Mesendoderm (in vitro differentiated cells): ENCODE results near the gene CREB5.

ENCODE experiments used
- DNase-seq: peaks from one replicate; pipeline ENCODE4 v3.0.0; 2013
- H2AK5ac ChIP-seq: 2 replicates; pipeline ENCODE4 v1.6.1; 2013; ENCODE audit warnings: low read length, inconsistent platforms
- H2BK120ac ChIP-seq: 2 replicates; pipeline ENCODE4 v1.6.1; 2013; ENCODE audit warnings: low read depth, mild to moderate bottlenecking, low read length, moderate library complexity, mixed read lengths
- H2BK15ac ChIP-seq: replicated peaks from 2 replicates; pipeline ENCODE4 v1.6.1; 2013; ENCODE audit warnings: low read depth, mild to moderate bottlenecking, moderate library complexity
- H2BK5ac ChIP-seq: 2 replicates; pipeline ENCODE4 v1.6.1; 2013; ENCODE audit warnings: low read length, inconsistent platforms
- H3K18ac ChIP-seq: 2 replicates; pipeline ENCODE4 v1.6.1; 2013; ENCODE audit warnings: mild to moderate bottlenecking, low read length, mixed read lengths
- H3K23ac ChIP-seq: one replicate; pipeline ENCODE4 v1.6.1; 2013; ENCODE audit warnings: low read length
- H3K27ac ChIP-seq: 2 replicates; pipeline ENCODE4 v1.5.1; 2013; ENCODE audit warnings: low read depth, mild to moderate bottlenecking, inconsistent platforms, low read length, moderate library complexity
- H3K27me3 ChIP-seq: 2 replicates; pipeline ENCODE4 v1.6.1; 2013; ENCODE audit warnings: low read length, control low read depth, mild to moderate bottlenecking, inconsistent platforms; ENCODE audit not compliant: insufficient read depth, poor library complexity
- H3K36me3 ChIP-seq: 2 replicates; pipeline ENCODE4 v1.6.1; 2013; ENCODE audit warnings: low read length, inconsistent platforms; ENCODE audit not compliant: control insufficient read depth, insufficient read depth
- H3K4ac ChIP-seq: one replicate; pipeline ENCODE4 v1.6.1; 2013; ENCODE audit warnings: low read depth, mild to moderate bottlenecking, low read length, moderate library complexity
- H3K4me1 ChIP-seq: 2 replicates; pipeline ENCODE4 v1.6.1; 2013; ENCODE audit warnings: low read depth, low read length, inconsistent platforms; ENCODE audit not compliant: control insufficient read depth
- H3K4me2 ChIP-seq: 2 replicates; pipeline ENCODE4 v1.6.1; 2013; ENCODE audit warnings: low read length
- H3K4me3 ChIP-seq: 2 replicates; pipeline ENCODE4 v1.5.1; 2013; ENCODE audit warnings: mild to moderate bottlenecking, low read length
- H3K56ac ChIP-seq: one replicate; pipeline ENCODE4 v1.6.1; 2013; ENCODE audit warnings: low read length
- H3K79me1 ChIP-seq: 2 replicates; pipeline ENCODE4 v1.6.1; 2013; ENCODE audit warnings: low read length, inconsistent platforms
- H3K79me2 ChIP-seq: 2 replicates; pipeline ENCODE4 v1.6.1; 2013; ENCODE audit warnings: mild to moderate bottlenecking, low read length; ENCODE audit not compliant: control insufficient read depth, insufficient read depth
- H3K9ac ChIP-seq: 2 replicates; pipeline ENCODE4 v1.6.1; 2013; ENCODE audit warnings: low read length, inconsistent platforms
- H4K5ac ChIP-seq: one replicate; pipeline ENCODE4 v1.6.1; 2013; ENCODE audit warnings: low read length
- H4K8ac ChIP-seq: one replicate; pipeline ENCODE4 v1.6.1; 2013; ENCODE audit warnings: low read depth, mild to moderate bottlenecking, control low read depth, low read length, moderate library complexity
- WGBS: extraction: QIAGEN DNeasy Blood & Tissue Kit; methylation state at CpG from one replicate; pipeline ENCODE4 v1.1.7; 2013; ENCODE audit warnings: low lambda C conversion rate, missing lambda C conversion rate; ENCODE audit not compliant: insufficient coverage; ENCODE audit errors: extremely low coverage; 5-methylcytosine and 5-hydroxymethylcytosine counted together

Gene CREB5

GRCh38 chr7:28776463-28777157, 364.3 kb downstream of the CREB5 start:
- Histone ChIP-seq H2AK5ac (no peak overlapping the region), H2BK120ac (no peak overlapping the region), H4K8ac (no peak overlapping the region), H3K4me1 (no peaks in the 10 kb centered on the region), H3K4me3 (no peak overlapping the region), H3K27me3 (no peaks in the 10 kb centered on the region), H2BK15ac (no peak overlapping the region), H2BK5ac (no peak overlapping the region), H3K36me3 (no peaks in the 10 kb centered on the region), H3K56ac (no peak overlapping the region), H3K9ac (no peak overlapping the region), H3K27ac (no peak overlapping the region), H3K4ac (no peak overlapping the region), H3K23ac (no peak overlapping the region), H4K5ac (no peak overlapping the region), H3K79me2 (no peaks in the 10 kb centered on the region), H3K4me2 (no peak overlapping the region), H3K79me1 (no peaks in the 10 kb centered on the region), H3K18ac (no peak overlapping the region)
- no peak for DNase-seq
- WGBS = no CpG with 5 or more reads among the region's 4 CpGs

- H4K5ac ChIP-seq = no peak overlapping the region
- H3K27me3 ChIP-seq = no peaks in the 10 kb centered on the region
- no peak overlapping the region for H2AK5ac ChIP-seq
- H3K4me1 ChIP-seq = no peaks in the 10 kb centered on the region
- H2BK120ac ChIP-seq = no peak overlapping the region
- H3K36me3 ChIP-seq = no peaks in the 10 kb centered on the region
- H3K4me3 ChIP-seq = no peak overlapping the region
- no peak overlapping the region for H2BK5ac ChIP-seq
- H4K8ac ChIP-seq = no peak overlapping the region
- DNase-seq = no peak
- H3K23ac ChIP-seq = no peak overlapping the region
- H3K27ac ChIP-seq = no peak overlapping the region
- WGBS = no CpG with 5 or more reads among the region's 4 CpGs
- no peak overlapping the region for H2BK15ac ChIP-seq
- no peak overlapping the region for H3K4ac ChIP-seq
- H3K9ac ChIP-seq = no peak overlapping the region
- no peaks in the 10 kb centered on the region for H3K79me2 ChIP-seq
- H3K18ac ChIP-seq = no peak overlapping the region
- H3K79me1 ChIP-seq = no peaks in the 10 kb centered on the region
- no peak overlapping the region for H3K4me2 ChIP-seq
- no peak overlapping the region for H3K56ac ChIP-seq
Measured at GRCh38 chr7:28778786-28779185, 366.5 kb downstream of the CREB5 start.

GRCh38 chr7:28779954-28780353, 367.6 kb downstream of the CREB5 start:
- no peak overlapping the region for H3K27ac ChIP-seq

GRCh38 chr7:28782362-28782761, 370.0 kb downstream of the CREB5 start:
- no peak overlapping the region for H4K8ac ChIP-seq
- no peak overlapping the region for H2AK5ac ChIP-seq
- H3K9ac ChIP-seq = no peak overlapping the region
- no peaks in the 10 kb centered on the region for H3K36me3 ChIP-seq
- no peak for DNase-seq
- H3K18ac ChIP-seq = no peak overlapping the region
- H3K79me2 ChIP-seq = no peaks in the 10 kb centered on the region
- no CpG with 5 or more reads among the region's 2 CpGs for WGBS
- no peak overlapping the region for H2BK5ac ChIP-seq
- H3K4me3 ChIP-seq = no peak overlapping the region
- no peak overlapping the region for H2BK15ac ChIP-seq
- H3K4me1 ChIP-seq = no peaks in the 10 kb centered on the region
- H3K4ac ChIP-seq = no peak overlapping the region
- H3K27ac ChIP-seq = no peak overlapping the region
- no peak overlapping the region for H2BK120ac ChIP-seq
- H3K79me1 ChIP-seq = no peaks in the 10 kb centered on the region
- H3K27me3 ChIP-seq = no peaks in the 10 kb centered on the region
- no peak overlapping the region for H4K5ac ChIP-seq
- H3K23ac ChIP-seq = no peak overlapping the region
- no peak overlapping the region for H3K56ac ChIP-seq
- H3K4me2 ChIP-seq = no peak overlapping the region

More at GRCh38 chr7:28779954-28780353, 367.6 kb downstream of the CREB5 start:
- Histone ChIP-seq H4K8ac (no peak overlapping the region), H4K5ac (no peak overlapping the region), H3K4me3 (no peak overlapping the region), H3K36me3 (no peaks in the 10 kb centered on the region), H3K27me3 (no peaks in the 10 kb centered on the region), H3K9ac (no peak overlapping the region), H3K79me2 (no peaks in the 10 kb centered on the region), H3K79me1 (no peaks in the 10 kb centered on the region), H3K56ac (no peak overlapping the region), H3K4me1 (no peaks in the 10 kb centered on the region), H2AK5ac (no peak overlapping the region), H2BK120ac (no peak overlapping the region), H2BK5ac (no peak overlapping the region), H3K23ac (no peak overlapping the region), H3K4ac (no peak overlapping the region), H2BK15ac (no peak overlapping the region), H3K4me2 (no peak overlapping the region), H3K18ac (no peak overlapping the region)
- whole genome bisulfite sequencing = no CpG with 5 or more reads among the region's 6 CpGs
- DNase-seq = no peak

- no peak overlapping the region for H3K27ac ChIP-seq
- no peak overlapping the region for H2BK5ac ChIP-seq
- no peaks in the 10 kb centered on the region for H3K36me3 ChIP-seq
- H3K79me2 ChIP-seq = no peaks in the 10 kb centered on the region
- no peak overlapping the region for H3K4me2 ChIP-seq
- no peak overlapping the region for H2BK15ac ChIP-seq
- no peaks in the 10 kb centered on the region for H3K27me3 ChIP-seq
- no peak overlapping the region for H2AK5ac ChIP-seq
- no peaks in the 10 kb centered on the region for H3K4me1 ChIP-seq
- H3K79me1 ChIP-seq = no peaks in the 10 kb centered on the region
- no peak overlapping the region for H3K18ac ChIP-seq
- no peak overlapping the region for H4K8ac ChIP-seq
- no peak overlapping the region for H3K4me3 ChIP-seq
- WGBS = no CpG with 5 or more reads among the region's 13 CpGs
- no peak overlapping the region for H2BK120ac ChIP-seq
- H4K5ac ChIP-seq = no peak overlapping the region
- peak; percentile 34 for DNase-seq
- H3K4ac ChIP-seq = no peak overlapping the region
- H3K9ac ChIP-seq = no peak overlapping the region
- no peak overlapping the region for H3K56ac ChIP-seq
- H3K23ac ChIP-seq = no peak overlapping the region
Measured at GRCh38 chr7:28784171-28784902, 372.0 kb downstream of the CREB5 start.
